Cardiac fibroblast (primary cell): ENCODE results near the gene RASIP1.

Experiments
- DNase-seq, 2 donors: peaks; one replicate each; pipeline versions ENCODE4 v3.0.0 to v3.0.0-alpha.2; 2010; ENCODE audit warnings: low read depth in 2 of 2
- H3K4me3 ChIP-seq, 2 donors: replicated peaks in 1 of 2; 1 replicate in 1 of 2; 2 replicates in 1 of 2; pipeline ENCODE4 v1.5.1; 2011; ENCODE audit warnings: low read depth in 2 of 2, low read length in 2 of 2, mild to moderate bottlenecking in 2 of 2, moderate library complexity in 1 of 2
- TF ChIP-seq, protein P1 (sequence below): IDR thresholded peaks from one replicate; pipeline ENCODE4 v1.5.1; 2011; ENCODE audit warnings: low read depth, mild to moderate bottlenecking, low read length, inconsistent platforms

Gene RASIP1

DNA sequence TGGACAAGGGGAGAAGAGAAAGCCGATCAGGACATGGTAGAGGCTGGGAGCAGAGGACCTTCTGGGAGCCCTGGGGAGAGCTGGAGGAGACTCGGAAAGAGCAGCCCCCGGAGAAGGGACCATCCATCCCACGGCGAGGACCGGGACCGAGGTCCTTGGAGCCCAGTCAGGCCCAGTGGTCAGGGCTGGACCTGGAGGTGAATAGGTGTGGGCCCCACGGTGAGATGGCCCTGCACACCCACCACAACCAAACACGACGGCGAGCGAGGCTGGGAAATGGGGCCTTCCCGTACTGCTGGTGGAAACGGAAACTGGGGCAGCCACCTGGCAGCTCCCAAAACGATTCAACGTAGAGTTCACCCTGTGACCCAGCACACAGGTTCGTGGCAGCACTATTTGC, 63.9 kb downstream of the RASIP1 start:
- H3K4me3 ChIP-seq = no peak overlapping the region
- DNase-seq = no peak
- TF ChIP-seq, protein P1, sequence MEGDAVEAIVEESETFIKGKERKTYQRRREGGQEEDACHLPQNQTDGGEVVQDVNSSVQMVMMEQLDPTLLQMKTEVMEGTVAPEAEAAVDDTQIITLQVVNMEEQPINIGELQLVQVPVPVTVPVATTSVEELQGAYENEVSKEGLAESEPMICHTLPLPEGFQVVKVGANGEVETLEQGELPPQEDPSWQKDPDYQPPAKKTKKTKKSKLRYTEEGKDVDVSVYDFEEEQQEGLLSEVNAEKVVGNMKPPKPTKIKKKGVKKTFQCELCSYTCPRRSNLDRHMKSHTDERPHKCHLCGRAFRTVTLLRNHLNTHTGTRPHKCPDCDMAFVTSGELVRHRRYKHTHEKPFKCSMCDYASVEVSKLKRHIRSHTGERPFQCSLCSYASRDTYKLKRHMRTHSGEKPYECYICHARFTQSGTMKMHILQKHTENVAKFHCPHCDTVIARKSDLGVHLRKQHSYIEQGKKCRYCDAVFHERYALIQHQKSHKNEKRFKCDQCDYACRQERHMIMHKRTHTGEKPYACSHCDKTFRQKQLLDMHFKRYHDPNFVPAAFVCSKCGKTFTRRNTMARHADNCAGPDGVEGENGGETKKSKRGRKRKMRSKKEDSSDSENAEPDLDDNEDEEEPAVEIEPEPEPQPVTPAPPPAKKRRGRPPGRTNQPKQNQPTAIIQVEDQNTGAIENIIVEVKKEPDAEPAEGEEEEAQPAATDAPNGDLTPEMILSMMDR = no peak

DNA sequence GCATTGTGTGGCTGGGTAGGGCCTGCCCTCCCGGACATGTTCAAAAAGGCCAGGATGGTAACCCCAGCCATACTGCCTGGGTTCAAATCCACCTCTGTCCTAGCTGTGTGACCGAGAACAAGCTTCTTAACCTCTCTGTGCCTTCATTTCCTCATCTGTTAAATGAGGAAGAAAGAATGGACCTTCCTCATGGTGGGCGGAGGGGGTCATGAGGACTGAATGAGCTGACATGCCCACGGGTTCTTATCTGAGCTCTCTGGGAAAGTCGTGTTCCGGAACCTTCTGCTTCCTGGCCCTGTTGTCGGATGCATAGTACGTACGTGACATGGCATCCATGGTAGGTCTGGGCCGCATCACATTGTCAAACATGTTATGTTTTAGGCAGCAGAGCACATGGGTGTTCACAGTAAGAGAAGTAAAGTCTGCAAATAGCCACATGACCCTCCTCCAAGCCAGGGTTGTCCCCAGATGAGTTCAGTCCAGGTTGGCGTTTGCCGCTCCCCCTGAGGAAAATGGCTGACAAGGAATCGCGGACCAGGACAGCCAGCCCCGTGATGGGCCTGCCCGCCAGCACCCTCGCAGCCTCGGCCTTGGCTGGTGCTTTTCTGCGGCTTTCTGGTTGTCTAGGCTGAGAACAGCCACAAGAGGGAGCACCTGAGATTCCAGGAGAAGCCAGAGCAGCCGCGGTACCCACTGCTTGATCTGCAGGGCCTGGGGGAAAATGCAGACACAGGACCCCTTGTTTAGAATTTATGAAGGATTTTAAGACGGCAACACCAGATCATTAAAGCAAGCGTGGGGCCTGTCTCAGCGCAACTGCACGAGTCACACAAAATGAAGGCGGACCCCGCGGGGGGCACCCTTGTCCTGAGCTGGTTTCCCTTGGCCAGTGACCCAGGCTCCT, 65.2 kb downstream of the RASIP1 start:
- no peak overlapping the region for H3K4me3 ChIP-seq
- DNase-seq = peak; percentile 86 to 87
- TF ChIP-seq, protein P1 = peak; percentile 92

- H3K4me3 ChIP-seq = no peak overlapping the region
- TF ChIP-seq, protein P1 = no peak
- DNase-seq = no peak
These were observed 66.1 kb downstream of the RASIP1 start for GRCh38 chr19:48674216-48674809.

- TF ChIP-seq, protein P1 = no peak
- DNase-seq = no peak
- no peak overlapping the region for H3K4me3 ChIP-seq
These were observed 66.8 kb downstream of the RASIP1 start for GRCh38 chr19:48673436-48674100.

DNA sequence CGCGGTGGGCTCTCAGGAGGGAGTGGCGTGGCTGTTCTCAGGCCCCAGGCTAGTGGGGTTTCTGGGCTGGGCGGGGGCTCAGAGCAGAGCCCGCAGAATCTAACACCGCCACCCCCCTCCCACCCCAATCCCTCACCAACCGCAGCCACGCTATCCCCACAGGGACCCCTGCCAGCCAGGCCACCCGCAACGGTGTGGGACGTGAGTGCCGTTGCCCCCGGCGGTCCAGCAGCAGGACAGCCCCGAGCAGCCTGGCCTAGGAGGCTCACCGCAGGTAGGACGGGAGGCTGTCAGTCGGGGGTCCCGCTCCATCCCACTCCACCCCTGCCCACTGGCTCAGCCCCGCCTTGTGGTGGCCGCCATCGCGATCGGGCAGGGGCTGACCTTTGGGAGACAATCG, 67.4 kb downstream of the RASIP1 start, which contains the start of gene NTN5:
TSS of gene NTN5 (minus strand) at position 24 of the 400 bp plus-strand sequence. CDS start 2,031 bp downstream, outside the sequence.
- no peak for DNase-seq
- no peak within 1 kb of the TSS for H3K4me3 ChIP-seq
- TF ChIP-seq, protein P1 = no peak

DNA sequence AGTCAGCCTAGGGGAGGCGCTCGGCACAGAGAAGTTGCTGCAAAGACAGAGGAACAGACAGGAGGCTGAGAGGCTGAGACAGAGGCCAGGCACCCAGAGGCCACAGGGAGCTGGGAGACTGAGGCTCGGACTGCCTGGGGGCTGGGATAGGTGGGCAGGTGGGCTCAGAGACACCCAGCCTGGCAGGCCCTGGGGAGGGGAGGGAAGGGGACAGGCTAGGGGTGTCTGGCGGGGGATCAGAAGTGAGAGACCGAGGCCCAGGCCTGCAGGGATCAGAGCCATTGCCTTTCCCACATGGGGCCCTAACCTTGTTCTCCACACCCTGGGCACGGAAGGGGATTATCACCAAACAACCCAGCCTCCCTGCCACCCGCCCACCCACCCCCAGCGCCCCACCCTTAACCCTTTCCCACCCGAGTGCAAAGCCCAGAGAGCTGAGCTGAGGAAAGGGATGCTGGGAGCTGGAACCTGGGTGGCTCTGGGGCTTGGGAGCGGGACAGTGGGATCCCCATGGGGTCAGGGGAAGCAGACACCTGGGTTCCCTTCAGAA, 68.9 kb downstream of the RASIP1 start:
- TF ChIP-seq, protein P1 = no peak
- DNase-seq = no peak
- no peak overlapping the region for H3K4me3 ChIP-seq
